Peyer's patch (tissue), 4 donors: ENCODE measurements around the gene ATP10A.

Source experiments
- CTCF ChIP-seq, 6 experiments: fragments of 450-650 bp in 4 of 6; fragments of 200-600 bp in 2 of 6; sonication (generic) in 1 of 6; IDR thresholded peaks; one replicate each; pipeline ENCODE4 v1.5.1; 2017 to 2019; ENCODE audit warnings: antibody characterized with exemption in 6 of 6, mild to moderate bottlenecking in 3 of 6, moderate library complexity in 1 of 6
- POLR2A ChIP-seq, 2 donors: fragments of 450-650 bp; IDR thresholded peaks; one replicate each; pipeline ENCODE4 v1.5.1; 2017; ENCODE audit warnings: antibody characterized with exemption in 2 of 2, mild to moderate bottlenecking in 2 of 2, moderate library complexity in 2 of 2

DNA sequence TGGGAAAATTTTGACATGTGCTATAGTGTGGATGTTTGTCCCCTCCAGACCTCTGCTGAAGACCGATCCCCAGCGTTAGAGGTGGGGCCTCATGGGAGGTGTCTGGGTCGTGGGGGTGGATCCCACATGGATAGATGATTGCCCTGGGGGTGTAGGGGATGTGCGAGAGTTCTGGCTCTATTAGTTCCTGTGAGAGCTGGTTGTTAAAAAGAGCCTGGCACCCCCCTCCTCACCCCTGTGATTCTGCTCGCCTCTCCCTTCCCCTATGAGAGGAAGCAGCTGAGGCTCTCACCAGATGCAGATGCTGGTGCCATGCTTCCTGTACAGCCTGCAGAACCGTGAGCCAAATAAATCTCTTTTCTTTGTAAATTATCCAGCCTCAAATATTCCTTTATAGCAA lies 67.4 kb downstream of the ATP10A start:
- TF ChIP-seq CTCF (IDR thresholded peaks at IDR 0.05) = no peak
- no peak for TF ChIP-seq POLR2A (IDR thresholded peaks at IDR 0.05)
